NCI-H446 treated with DMSO at 0.1 percent for 48 hours (cell line): ENCODE data around the gene TRIM9.
A peak's percentile ranks its signal among the peaks of the same experiment; 100 is the strongest.

ENCODE experiments used
- DNase-seq: peaks from one replicate; lab custom pipeline; 2025; lab: John Stamatoyannopoulos, UW

TRIM9 gene

DNA sequence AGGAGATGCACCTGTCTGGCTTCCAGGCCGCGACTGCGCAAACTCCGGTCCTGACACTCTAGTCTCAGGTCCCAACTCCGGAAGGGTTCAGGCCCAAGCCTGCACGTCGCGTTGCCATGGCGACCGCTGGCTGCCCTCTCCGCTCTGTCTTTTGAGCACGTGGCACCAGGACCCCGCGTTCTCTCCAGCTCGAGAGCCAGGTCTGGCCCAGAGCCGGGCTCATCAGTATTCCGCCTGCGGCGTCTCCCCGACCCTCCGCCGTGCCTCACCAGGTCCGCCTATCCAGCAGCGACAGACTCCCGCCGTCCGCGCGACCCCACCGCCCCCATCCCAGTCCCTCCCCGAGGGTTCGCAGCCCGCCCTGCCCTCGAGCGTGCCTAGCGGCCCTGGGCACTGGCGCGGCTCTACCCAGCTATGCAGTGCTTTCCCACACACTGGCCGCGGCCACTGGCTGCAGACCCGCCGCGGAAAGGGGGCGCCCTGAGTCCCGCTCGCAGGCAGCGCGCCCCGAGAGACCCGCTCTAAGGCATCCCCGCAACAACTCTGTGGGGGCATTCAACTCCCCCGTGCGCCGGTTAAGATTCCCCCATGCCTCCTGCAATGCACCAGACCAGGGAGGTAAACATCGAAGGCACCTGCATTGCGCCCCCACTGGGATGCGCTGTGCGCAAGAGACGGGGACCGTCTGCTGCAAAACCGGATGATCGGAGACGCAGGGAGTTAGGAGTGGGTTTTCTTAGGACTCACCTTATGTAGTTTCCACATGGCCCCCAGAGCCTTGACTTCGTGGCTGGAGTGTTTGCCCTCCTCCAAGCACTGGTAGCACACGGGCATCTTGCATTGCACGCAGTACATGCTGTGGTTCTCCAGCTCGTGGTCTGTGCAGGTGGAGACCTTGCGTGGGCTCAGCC, 1.3 kb downstream of the TRIM9 start:
- peak; percentile 50 for DNase-seq

DNA sequence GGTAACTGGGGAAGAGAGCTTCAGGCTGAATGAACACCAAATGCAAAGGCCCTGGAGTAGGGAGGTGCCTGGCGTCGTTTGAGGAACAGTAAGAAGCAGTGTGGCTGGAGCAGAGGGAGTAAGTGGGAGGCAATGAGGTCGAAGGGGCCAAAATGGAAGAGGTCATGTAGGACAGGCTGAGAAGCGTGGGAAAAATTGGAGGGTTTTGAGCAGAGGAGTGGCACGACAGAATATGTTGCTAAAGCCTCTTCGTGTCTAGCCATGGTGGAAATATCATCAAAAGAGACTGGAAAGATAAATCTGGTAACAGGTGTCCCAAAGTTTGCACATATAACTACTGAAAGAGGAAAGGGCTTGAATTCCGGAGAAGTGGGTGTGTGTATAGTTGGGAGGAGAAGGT, 1.9 kb downstream of the TRIM9 start:
- no peak for DNase-seq

DNA sequence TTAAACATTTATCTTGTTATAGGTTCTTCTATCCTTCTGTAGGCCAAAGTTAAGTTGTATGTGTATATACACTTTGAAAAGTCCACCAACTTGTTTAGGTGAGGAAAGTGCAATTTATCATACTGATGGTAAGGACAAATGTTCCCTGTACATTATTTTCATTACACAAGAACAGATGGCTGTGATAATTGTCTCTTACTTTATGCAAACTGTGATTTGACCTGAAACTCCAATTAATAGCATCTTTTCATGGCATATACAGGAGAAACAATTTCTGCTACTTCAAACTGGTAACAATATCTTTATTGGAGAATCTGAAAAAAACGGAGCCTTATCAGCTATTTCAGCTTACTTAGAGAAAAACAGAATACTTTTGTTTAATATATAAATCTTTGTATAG, 5.6 kb downstream of the TRIM9 start:
- no peak for DNase-seq

DNA sequence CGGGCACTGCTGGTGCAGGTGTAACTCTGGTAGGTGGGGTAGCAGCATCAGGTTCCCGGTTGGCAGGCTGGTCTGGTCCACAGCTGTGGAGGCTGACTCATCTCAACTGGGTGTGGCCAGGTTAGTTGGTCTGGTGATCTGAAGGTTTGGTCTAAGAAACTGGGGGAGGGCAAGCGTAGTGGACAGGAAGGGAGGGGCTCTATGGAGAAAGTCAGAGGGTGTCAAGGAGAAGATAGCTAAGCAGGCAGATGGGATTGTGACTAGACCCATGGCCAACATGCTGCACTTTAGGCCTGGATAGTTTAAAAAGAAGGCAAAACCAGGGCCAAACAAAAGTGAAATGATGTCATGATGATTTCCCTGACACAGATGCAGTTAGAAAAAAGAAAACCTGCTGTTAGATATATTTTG, 7.9 kb downstream of the TRIM9 start:
- DNase-seq, result no peak

DNA sequence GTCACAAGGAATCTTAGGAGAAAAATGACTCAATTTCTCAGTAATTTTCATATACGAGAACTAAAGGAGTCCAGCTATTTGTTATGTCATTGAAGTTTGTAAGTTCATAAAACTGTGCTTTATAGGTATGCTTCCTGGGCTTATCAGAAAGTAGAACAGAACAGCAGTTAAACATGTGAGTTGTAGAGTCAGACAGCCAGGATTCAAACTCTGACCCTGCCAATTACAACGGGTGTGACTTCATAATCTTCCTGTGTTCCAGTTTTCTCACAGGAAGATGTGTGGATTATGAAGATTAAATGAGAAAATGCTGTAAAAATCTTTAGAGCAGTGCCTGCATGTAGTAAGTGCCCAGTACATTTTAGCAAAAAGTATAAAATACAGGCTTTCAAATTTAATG, 8.9 kb downstream of the TRIM9 start:
- no peak for DNase-seq

DNA sequence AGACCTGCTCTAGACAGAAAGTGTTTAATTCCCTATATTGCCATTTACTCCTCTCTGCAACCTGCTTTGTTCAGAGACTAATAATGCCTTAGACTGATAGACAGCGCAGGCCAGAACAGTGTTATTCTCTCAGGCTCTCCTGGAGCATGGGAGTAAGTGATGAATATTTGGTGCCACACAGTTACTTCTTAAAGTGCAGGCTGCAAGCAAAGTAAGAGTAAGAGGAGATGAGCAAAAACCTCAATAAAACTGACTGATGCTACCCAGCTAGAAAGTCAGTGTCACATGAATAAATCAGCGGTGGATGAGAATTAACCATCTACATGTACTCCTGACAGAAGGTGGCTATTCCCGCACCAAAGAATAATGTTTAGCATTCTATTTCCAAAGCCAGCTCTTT, 9.9 kb downstream of the TRIM9 start:
- no peak for DNase-seq

DNA sequence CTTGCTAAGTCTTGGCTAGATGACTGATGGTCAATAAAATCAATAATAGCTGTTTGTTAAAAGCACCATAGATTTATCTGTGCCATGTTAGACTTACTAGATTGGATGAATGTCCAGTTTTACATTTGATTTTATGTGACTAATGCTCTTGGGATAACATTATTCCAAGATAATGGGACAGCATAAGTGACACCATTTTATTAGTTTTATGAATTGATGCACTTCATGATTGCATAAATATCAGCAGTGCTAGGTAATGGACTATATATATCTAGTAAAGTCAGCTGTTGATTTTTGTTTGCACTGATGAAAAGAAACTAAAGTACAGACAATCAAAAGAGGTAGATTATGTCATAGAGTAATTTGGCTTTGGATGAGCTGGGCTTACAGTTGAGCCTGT, 10.4 kb downstream of the TRIM9 start:
- DNase-seq, result no peak

DNA sequence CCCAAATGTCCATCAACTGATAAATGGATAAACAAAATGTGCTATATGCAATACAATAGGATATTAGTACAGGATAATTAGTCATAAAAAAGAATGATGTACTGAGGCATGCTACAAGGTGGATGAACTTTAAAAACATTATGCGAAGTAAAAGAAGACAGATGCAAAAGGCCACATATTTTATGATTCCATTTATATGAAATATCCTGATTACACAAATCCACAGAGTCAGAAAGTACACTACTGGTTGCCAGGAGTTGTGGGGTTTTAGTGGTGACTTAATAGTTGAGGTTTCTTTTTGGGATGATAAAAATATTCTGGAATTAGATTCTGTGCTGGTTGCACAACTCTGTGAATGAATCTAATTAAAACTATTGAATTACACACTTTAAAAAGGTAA, 12.6 kb downstream of the TRIM9 start:
- DNase-seq, result no peak

DNA sequence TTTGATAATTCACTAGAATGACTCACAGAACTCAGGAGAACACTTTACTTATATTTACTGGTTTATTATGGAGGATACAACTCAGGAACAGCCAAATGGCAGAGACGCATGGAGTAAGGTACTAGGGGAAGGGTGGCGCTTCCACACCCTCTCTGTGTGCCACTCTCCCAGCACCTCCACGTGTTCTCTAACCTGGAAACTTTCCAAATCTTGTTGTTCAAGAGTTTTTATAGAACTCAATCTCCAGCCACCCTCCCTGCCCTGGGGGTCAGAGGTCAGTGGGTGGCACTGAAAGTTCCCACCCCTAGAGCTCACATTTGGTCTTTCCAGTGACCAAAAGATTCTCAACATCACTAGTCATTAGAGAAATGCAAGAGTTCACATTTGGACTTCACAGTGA, 13.2 kb downstream of the TRIM9 start:
- DNase-seq, result no peak

DNA sequence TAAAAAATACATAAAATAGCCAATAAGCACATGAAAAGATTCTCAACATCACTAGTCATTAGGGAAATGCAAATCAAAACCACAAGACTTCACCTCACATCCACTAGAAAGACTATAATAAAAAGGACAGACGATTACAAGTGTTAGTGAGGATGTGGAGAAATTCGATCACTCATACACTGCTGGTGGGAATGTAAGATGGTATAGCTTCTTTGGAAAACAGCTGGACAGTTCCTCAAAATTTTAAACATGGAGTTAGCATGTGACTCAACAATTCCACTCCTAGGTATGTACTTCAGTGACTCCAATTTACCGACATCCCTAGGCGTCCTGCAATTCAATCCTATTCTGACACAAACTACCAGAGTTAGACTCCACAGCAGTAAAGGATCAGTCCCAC, 13.7 kb downstream of the TRIM9 start:
- DNase-seq, result no peak

DNA sequence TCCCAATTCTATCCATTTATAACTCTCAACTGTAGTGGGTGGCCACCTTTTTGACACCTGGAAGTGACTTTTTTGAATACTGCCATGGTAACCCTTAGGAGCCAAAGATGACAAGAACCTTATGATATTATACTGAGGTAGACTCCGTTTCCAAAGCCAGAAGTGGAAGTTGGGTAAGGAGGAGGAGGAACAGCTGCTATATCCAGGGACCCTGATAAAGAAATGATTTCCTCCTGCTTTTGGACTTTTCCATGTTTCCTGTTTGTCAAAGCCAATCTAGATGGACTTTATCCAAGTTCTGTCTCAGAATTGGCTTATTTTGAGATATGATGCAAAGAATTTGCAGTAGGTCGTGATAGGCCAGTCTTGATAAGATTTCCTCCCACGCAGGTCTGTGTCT, 14.3 kb downstream of the TRIM9 start:
- no peak for DNase-seq

DNA sequence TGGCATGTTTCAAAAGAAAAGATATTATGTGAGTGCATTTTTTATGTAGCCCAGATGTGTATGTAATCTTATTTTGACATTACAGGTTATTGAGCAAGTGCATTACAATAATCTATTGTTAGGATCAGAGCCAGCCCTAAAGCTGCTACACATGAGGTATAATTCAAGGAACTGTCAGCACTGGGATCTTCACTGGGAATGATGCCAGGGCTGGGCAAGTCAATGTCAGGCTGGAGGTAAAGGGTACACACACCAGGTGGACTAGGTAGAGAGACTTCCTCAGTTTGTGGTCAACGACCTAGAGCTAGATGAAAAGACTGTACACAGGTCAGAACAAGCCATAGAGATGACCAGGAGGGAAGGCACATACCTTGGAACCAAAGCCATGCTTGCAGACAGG, 15.4 kb downstream of the TRIM9 start:
- DNase-seq, result no peak

DNA sequence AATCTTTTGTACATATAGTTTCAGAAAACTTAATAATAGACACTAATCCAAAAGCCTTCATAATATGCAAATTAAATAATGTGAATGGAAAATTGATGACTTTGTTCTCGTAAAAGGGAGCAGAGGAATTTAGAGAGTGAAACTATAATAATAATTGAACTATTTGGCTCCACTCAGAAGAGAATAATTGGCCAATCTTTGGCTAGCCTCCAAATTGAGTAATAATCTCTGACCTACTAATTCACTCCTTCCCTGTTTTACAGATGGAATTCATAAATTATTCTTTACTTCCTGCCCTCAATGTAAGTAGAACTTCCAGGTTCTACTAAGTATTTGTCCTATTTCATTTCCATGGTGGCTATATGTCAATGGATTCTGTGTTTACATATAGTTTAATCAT, 15.8 kb downstream of the TRIM9 start:
- no peak for DNase-seq

DNA sequence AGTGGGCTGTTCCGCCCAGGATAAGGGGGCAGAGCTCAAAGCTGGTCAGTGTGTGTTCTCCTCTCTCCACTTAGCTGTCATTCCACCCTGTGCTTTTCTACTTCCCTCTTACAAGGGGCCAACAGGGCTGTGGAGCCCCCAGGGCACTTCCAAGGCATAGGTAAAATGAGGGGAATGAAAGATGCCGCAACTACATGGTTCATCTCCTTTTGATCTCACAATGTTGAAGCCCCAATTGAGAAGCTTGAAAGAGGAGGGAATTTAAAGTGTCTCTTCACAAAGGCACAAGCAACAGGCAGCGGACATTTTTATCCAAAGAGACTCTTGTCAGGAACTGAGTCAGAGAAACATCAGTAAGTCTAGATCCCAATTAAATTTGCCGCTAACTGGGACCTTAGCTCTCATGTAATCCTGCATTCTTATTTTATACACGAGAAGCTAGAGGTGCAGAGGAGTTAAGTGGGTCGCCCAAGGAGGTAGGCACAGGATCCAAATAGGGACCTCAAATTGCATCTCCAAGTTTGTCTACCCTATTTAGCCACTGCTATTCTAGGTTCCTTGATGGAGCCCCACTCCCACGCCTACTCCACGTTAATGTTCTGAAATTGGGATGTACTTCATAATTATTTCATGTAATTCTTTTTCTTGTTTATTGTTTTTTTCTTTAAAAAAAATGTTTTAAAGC, 20.1 kb downstream of the TRIM9 start:
- no peak for DNase-seq

DNA sequence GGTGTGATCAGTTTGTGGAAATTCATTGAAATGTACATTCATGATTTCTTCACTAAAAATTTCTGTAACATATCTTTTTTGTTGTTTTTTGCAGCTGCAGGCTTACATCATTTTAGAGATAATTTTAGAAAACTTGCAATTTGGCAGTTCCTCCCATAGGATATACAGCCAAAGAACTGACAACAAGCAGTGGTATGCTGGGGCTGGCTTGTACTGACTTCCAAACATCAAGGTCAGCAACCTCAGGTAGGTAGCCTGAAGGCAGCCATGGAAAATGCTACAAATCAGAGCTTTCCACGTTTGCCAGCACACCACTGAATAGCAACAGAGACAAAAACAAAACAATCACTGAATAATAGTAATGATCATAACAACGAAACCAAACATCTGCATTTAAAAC, 21.2 kb downstream of the TRIM9 start:
- no peak for DNase-seq

DNA sequence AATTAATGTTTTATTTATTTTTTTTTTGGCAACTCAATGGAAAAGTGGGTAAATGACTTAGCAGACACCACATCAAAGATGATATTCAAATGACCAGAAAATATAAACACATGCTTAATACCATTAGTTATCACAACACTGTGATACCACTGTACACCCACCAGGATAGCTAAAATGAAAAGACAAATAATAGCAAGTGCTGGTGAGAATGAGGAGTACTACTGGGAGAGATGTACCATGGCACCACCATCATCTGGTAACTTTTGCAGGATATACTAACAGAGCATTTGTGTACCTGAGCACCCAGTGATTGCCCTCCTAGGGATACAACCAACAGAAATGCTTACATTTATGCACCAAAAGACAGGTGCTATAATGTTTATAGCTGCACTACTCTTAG, 21.9 kb downstream of the TRIM9 start:
- no peak for DNase-seq

DNA sequence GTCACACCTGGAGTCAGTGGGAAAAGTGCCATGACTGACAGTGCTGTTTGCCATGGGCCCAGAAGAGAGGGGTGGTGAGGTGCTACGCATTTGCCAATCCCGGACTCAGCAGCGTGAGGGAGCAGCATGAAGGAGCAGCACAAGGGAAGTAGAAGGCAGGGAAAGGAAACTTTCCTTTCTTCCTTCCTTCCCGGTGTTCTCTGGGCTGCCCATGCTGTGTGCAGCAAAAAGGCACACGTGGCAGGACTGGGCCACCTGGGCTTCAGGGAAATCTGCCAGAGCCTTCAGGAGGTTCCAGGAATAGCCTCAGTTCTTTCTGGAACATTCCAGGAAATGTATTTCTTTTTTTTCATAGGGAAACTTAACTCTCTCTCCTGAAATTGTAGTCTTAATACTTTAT, 23.0 kb downstream of the TRIM9 start:
- DNase-seq, result no peak

DNA sequence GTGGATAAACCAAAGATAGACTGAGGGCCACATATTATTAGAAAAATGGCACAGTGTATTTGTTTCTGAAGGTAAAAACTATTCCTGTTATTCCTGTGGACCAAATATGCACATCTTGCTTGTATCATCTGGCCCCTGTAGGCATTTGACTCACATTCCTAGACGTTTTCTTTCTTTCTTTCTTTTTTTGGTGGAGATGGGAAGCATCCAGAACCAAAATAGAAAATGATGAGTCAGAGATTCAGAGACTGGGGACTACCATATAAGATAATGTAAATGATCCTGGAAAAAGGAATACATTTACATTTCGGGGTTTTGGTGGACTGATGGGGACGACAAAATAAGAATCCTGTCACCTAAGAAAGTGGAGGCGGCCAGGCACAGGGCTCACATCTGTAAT, 24.2 kb downstream of the TRIM9 start:
- DNase-seq, result no peak

DNA sequence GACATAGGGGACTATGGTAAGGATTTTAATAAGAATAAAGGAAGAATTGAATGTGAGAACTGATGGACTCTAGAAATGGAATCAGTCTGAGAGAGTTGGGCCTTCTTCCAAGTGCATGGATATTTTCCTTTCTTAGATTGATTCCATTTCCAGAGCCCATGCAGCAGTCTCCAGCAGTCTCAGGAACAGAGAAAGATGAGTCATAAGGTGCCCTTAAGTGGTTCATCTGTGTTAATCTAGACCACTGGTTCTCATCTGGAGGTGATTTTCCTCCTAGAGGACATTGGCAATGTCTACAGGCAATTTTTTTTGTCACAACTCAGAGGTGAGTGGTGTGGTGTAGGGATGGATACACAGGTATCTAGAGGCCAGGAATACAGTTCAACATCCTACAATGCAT, 25.9 kb downstream of the TRIM9 start:
- no peak for DNase-seq

DNA sequence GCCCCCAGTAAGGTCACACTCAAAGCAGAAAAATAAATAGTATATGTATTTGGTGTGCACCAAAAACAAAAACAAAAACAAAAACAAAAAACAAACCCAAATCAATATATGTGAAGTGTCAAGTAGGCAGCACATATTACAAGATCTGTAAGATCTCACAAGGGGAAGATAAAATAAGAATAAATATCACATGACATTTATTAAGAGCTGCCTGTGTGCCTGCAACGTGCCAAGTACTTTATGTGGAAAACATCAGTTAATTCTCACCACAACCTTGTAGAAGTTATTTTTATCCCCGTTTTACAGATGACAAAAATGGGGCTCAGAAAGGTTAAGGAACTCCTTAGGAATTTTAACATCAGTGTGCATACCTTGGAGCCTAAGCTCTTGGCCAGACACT, 26.6 kb downstream of the TRIM9 start:
- no peak for DNase-seq

DNA sequence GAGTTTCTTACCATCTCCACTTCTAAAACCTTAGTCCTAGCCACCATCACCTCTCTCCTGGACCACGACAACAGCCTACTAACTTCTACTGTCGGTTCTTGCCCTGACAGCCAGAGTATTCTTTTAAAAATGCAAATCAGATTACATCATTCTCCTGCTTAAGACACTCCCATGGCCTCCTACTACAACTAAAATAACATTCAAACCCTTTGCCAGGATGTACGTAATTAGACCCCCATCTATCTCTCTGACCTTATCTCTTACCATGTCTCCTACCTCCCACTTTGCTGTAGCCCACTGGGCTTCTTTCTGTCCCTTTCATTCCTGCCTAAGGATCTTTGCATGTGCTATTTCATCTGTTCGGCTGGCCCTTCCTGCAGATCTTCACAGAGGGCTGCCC, 27.6 kb downstream of the TRIM9 start:
- DNase-seq, result no peak

DNA sequence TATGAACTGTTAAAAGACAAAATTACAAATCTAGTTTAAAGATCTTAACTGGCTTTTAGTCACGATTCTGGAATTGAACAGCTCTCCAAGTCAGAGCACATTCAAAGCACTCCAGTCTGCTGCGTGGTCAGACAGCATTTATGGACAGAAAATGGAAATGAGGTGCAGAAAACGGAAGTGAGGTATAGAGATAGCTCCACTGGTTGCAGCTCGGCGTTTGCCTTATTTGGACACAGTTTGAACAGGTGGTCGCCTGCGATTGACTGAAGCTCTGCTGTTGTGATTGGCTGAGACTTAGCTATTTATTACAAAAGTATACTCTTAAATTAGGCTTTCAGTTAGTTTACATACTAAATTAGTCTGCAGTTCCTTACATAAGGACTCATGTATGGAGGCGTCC, 28.3 kb downstream of the TRIM9 start:
- no peak for DNase-seq

DNA sequence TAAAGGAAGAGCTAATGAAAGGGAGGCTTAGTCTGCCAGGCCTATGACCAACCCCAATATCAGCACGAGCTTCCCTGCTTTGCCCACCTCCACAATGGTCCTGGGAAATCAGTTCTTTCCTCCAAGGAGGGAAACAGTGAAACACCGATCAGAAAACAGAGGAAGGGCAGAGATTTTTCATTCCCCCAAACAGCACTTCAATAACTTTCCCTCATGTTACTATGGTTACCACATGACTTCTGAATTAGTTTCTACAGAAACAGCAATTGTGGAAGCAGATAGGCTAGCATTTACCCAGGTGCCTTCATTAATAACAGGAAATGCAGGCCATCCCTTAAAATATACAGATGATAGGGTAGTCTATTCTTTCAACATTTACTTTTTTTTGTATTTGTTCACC, 35.9 kb downstream of the TRIM9 start:
- no peak for DNase-seq

DNA sequence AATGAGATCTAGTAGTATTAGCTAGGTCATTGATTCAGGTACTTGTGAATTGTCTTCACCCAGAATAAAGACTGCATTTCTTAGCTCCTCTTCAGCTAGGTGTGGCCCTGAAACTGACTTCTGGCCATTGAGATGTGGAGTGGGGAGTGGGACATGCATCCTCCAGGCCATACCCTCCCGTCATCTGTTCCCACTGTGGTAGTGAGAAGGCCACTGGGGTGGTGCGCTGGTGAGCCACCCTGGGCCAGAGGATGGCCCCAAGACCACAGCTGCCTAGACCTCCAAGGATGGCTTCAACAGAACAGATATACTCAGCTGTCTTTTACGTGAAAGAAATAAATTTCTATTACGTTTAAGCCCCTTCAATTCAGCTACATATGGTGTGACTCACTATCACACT, 36.5 kb downstream of the TRIM9 start:
- no peak for DNase-seq
